ENCODE data around the gene TP53TG5. TPM values are rescaled to one million over a fixed set of nuclear protein-coding genes. Genes with fewer than 3 reads are reported as not detected.

The TP53TG5 gene
- total RNA-seq (2021) (0.37 to 0.85 TPM in 2 of 3 replicates, not detected in the other), Bru-seq, nascent RNA (percentile 7 among the genes with signal in this experiment)
- long read RNA-seq, experiment 1, partial matches to known transcripts: 0 of 2 reads
- long read RNA-seq, experiment 1, other reads (novel, unspliced or antisense): 2 of 2 reads
- long read RNA-seq, experiment 2: 0 reads
- long read RNA-seq, experiment 3: 0 reads

GRCh38 chr20:45378191-45378590, at the start of gene TP53TG5:
Gene TP53TG5, minus strand, starts transcription at chr20:45378325. Its CDS starts 89 bp downstream, at chr20:45378236.
- peaks cover 3% of the 10 kb centered on the region; the same call in 1 of the 2 replicates for H3K27me3 Mint-ChIP-seq (ENCODE audit: low read depth)
- ChIA-PET CTCF (interaction anchor here (0.9 to 2.8 kb wide), 3 partner anchors 15 to 66 kb away, joined by 3 to 14 read pairs (median 4); no protein-coding TSS in a partner anchor), POLR2A (no interaction called here)
- no peaks in the 10 kb centered on the region for H3K36me3 Mint-ChIP-seq
- no peak for DNase-seq (ENCODE audit: low spot score)
- H3K9me3 Mint-ChIP-seq: no peaks in the 10 kb centered on the region
- no peak within 1 kb of the TSS for H3K27ac Mint-ChIP-seq
- ATAC-seq: no peak
- TF ChIP-seq NR2C2 (CRISPR knock-in tag; IDR thresholded peaks at IDR 0.05) (no peak), TEAD4 (CRISPR knock-in tag; IDR thresholded peaks at IDR 0.05) (no peak), SMAD4 (CRISPR knock-in tag; IDR thresholded peaks at IDR 0.05) (no peak), ZNF425 (CRISPR knock-in tag; conservative IDR thresholded peaks at IDR 0.05) (no peak), NFYB (CRISPR knock-in tag; conservative IDR thresholded peaks at IDR 0.05; ENCODE audit: low read depth) (no peak), PREB (CRISPR knock-in tag; IDR thresholded peaks at IDR 0.05; ENCODE audit: borderline replicate concordance) (no peak), SMAD3 (CRISPR knock-in tag; IDR thresholded peaks at IDR 0.05; ENCODE audit: borderline replicate concordance) (no peak), FOXK1 (CRISPR knock-in tag; IDR thresholded peaks at IDR 0.05) (no peak), ZNF232 (CRISPR knock-in tag; IDR thresholded peaks at IDR 0.05) (no peak), TP53 (CRISPR knock-in tag; IDR thresholded peaks at IDR 0.05) (no peak), OVOL2 (CRISPR knock-in tag; IDR thresholded peaks at IDR 0.05; ENCODE audit: borderline replicate concordance) (no peak), ZNF423 (CRISPR knock-in tag; IDR thresholded peaks at IDR 0.05) (no peak), JAZF1 (CRISPR knock-in tag; IDR thresholded peaks at IDR 0.05) (no peak), MYBL2 (CRISPR knock-in tag; IDR thresholded peaks at IDR 0.05) (no peak), ZNF416 (CRISPR knock-in tag; IDR thresholded peaks at IDR 0.05) (no peak)
- TF ChIP-seq, protein P1, sequence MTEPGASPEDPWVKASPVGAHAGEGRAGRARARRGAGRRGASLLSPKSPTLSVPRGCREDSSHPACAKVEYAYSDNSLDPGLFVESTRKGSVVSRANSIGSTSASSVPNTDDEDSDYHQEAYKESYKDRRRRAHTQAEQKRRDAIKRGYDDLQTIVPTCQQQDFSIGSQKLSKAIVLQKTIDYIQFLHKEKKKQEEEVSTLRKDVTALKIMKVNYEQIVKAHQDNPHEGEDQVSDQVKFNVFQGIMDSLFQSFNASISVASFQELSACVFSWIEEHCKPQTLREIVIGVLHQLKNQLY (CRISPR knock-in tag; IDR thresholded peaks at IDR 0.05): no peak
- H3K4me1 Mint-ChIP-seq: peaks cover 9% of the 10 kb centered on the region; the same call in 1 of the 2 replicates
- H3K4me3 Mint-ChIP-seq: no peak within 1 kb of the TSS

GRCh38 chr20:45427236-45428149, 49.4 kb upstream of the TP53TG5 start:
- no peaks in the 10 kb centered on the region for H3K4me1 Mint-ChIP-seq
- H3K36me3 Mint-ChIP-seq: peaks cover 22% of the 10 kb centered on the region
- TF ChIP-seq RELA (CRISPR knock-in tag; IDR thresholded peaks at IDR 0.05; ENCODE audit: borderline replicate concordance) (no peak), FOXK1 (CRISPR knock-in tag; IDR thresholded peaks at IDR 0.05) (no peak), TP53 (CRISPR knock-in tag; IDR thresholded peaks at IDR 0.05) (no peak), NR1H2 (CRISPR knock-in tag; IDR thresholded peaks at IDR 0.05) (no peak), GRHL2 (CRISPR knock-in tag; IDR thresholded peaks at IDR 0.05; ENCODE audit: insufficient replicate concordance, severe bottlenecking) (no peak), NFYB (CRISPR knock-in tag; conservative IDR thresholded peaks at IDR 0.05; ENCODE audit: low read depth) (no peak), ZNF425 (CRISPR knock-in tag; conservative IDR thresholded peaks at IDR 0.05) (no peak)
- TF ChIP-seq, protein P2, sequence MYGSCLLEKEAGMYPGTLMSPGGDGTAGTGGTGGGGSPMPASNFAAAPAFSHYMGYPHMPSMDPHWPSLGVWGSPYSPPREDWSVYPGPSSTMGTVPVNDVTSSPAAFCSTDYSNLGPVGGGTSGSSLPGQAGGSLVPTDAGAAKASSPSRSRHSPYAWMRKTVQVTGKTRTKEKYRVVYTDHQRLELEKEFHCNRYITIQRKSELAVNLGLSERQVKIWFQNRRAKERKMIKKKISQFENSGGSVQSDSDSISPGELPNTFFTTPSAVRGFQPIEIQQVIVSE (CRISPR knock-in tag; IDR thresholded peaks at IDR 0.05; ENCODE audit: borderline replicate concordance): no peak
- ATAC-seq (0 out of 2 replicates have a peak, but pooled peaks have one; percentile 26), DNase-seq (ENCODE audit: low spot score) (no peak)
- CTCF ChIA-PET: interaction anchor here (0.9 to 5.1 kb wide), 4 partner anchors 10 to 344 kb away, joined by 3 to 18 read pairs (median 12); no protein-coding TSS in a partner anchor
- H3K27me3 Mint-ChIP-seq (ENCODE audit: low read depth): no peaks in the 10 kb centered on the region
- no peak overlapping the region for H3K4me3 Mint-ChIP-seq
- H3K27ac Mint-ChIP-seq: no peak overlapping the region
- no peaks in the 10 kb centered on the region for H3K9me3 Mint-ChIP-seq
- POLR2A ChIA-PET: no interaction called here
